BLaER1 (cell line): ENCODE data around the gene SLC22A9.
A peak's percentile ranks its signal among the peaks of the same experiment; 100 is the strongest.
"Not testable (repeated sequence)": the region's sequence is repeated elsewhere in the genome, so short reads cannot be mapped to it uniquely, and the experiment has no call there.

ENCODE experiments used
- H3K27ac ChIP-seq: shearing (Covaris generic); formaldehyde crosslinking; 2 replicates; pipeline ENCODE4 v1.8.1; 2022
- H3K27me3 ChIP-seq: shearing (Covaris generic); formaldehyde crosslinking; 2 replicates; pipeline ENCODE4 v1.8.1; 2022
- H3K36me3 ChIP-seq: shearing (Covaris generic); formaldehyde crosslinking; 2 replicates; pipeline ENCODE4 v1.8.1; 2022
- H3K4me1 ChIP-seq: shearing (Covaris generic); formaldehyde crosslinking; 2 replicates; pipeline ENCODE4 v1.8.1; 2022
- H3K4me2 ChIP-seq: shearing (Covaris generic); formaldehyde crosslinking; 2 replicates; pipeline ENCODE4 v1.8.1; 2022
- H3K4me3 ChIP-seq: shearing (Covaris generic); formaldehyde crosslinking; 2 replicates; pipeline ENCODE4 v1.8.1; 2022
- H3K9ac ChIP-seq: shearing (Covaris generic); formaldehyde crosslinking; 2 replicates; pipeline ENCODE4 v1.8.1; 2022
- H3K9me3 ChIP-seq: shearing (Covaris generic); formaldehyde crosslinking; 2 replicates; pipeline ENCODE4 v1.8.1; 2022
- H4K20me1 ChIP-seq: shearing (Covaris generic); formaldehyde crosslinking; 2 replicates; pipeline ENCODE4 v1.8.1; 2022
- Cebpa-rat ChIP-seq: shearing (Covaris generic); IDR thresholded peaks from 2 replicates; pipeline ENCODE4 v1.8.1; 2022

The SLC22A9 gene

DNA sequence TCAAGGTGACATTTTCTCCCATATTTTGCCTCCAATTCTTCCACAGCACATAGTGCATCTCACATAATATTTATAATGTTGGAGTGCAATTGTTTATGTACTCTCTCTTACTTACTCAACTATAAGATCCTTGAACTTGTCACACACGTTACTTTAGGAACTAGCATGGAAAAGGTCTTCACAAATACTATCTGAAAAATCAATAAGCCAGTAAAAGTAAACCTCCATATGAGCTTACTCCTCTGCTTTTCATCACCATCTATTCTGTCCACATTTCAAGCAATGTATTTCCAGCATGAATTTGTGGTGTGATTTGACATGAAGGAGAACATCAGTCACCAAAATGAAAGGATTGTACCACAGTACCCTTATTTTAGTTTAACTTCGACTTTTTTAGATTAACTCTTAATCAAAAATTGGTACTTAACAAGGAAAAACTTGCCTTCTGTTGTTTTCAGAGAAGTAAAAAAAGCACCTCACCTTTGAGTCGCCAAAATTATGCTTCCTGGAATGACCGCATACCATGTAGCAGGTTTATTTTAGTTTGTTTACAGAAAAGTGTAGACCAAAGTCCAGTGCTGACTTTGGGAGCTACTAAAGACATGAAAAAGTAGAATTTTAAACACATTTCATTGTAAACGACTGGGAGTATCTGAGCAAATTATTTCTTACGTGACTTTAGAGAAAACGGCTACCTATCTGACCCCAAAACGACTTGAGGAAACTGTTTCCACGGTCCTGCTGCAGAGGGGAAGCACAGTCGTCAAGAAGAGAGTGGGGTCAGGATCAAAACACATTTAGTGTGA lies at the start of gene SLC22A9:
SLC22A9 (plus strand) TSS at position 621 of the 806 bp plus-strand sequence. CDS start 272 bp downstream, outside the sequence.
- Histone ChIP-seq H3K27me3 (no peaks in the 10 kb centered on the region), H3K27ac (no peak within 1 kb of the TSS), H3K9me3 (no peaks in the 10 kb centered on the region), H3K36me3 (no peaks in the 10 kb centered on the region), H3K9ac (no peak within 1 kb of the TSS), H4K20me1 (no peaks in the 10 kb centered on the region), H3K4me2 (no peak within 1 kb of the TSS), H3K4me1 (no peaks in the 10 kb centered on the region), H3K4me3 (no peak within 1 kb of the TSS)
- TF ChIP-seq Cebpa-rat, result no peak

- H3K4me3 ChIP-seq, result no peak overlapping the region
- peaks cover 13% of the 10 kb centered on the region for H3K9me3 ChIP-seq
- TF ChIP-seq Cebpa-rat, result no peak
- H3K36me3 ChIP-seq, result no peaks in the 10 kb centered on the region
- no peaks in the 10 kb centered on the region for H4K20me1 ChIP-seq
- no peak overlapping the region for H3K4me2 ChIP-seq
- no peak overlapping the region for H3K27ac ChIP-seq
- no peak overlapping the region for H3K9ac ChIP-seq
- no peaks in the 10 kb centered on the region for H3K4me1 ChIP-seq
- H3K27me3 ChIP-seq, result no peaks in the 10 kb centered on the region
These were observed 47.9 kb upstream of the SLC22A9 start for GRCh38 chr11:63321723-63322122.

GRCh38 chr11:63335089-63335488 lies 34.5 kb upstream of the SLC22A9 start:
- H3K27me3 ChIP-seq, H4K20me1 ChIP-seq, H3K36me3 ChIP-seq, H3K4me3 ChIP-seq, H3K4me1 ChIP-seq, H3K4me2 ChIP-seq, H3K27ac ChIP-seq, H3K9ac ChIP-seq, H3K9me3 ChIP-seq: not testable (repeated sequence)

DNA sequence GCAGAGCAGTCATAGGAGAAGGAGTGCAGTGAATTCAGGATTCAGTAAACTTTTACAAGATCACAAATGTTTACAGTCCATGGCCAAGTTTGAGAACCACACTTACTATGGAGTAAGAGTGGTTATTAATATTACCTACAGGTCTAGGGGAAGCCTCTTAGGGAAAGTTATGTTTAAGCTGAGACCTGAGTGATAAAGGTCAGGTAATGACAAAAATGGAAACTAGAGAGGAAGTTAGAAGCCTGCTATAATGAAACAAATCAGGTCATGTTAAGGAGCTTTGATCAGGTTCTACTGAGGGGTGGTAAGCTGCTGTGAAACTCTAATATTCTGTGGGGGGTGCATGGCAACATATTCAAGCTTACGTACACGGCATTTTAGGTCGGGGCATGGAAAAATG lies 32.5 kb upstream of the SLC22A9 start:
- Histone ChIP-seq H3K4me3 (no peak overlapping the region), H3K4me1 (no peaks in the 10 kb centered on the region), H3K27ac (no peak overlapping the region), H4K20me1 (no peaks in the 10 kb centered on the region), H3K9ac (no peak overlapping the region), H3K36me3 (no peaks in the 10 kb centered on the region), H3K27me3 (no peaks in the 10 kb centered on the region), H3K9me3 (peaks cover 9% of the 10 kb centered on the region), H3K4me2 (no peak overlapping the region)
- TF ChIP-seq Cebpa-rat, result no peak

DNA sequence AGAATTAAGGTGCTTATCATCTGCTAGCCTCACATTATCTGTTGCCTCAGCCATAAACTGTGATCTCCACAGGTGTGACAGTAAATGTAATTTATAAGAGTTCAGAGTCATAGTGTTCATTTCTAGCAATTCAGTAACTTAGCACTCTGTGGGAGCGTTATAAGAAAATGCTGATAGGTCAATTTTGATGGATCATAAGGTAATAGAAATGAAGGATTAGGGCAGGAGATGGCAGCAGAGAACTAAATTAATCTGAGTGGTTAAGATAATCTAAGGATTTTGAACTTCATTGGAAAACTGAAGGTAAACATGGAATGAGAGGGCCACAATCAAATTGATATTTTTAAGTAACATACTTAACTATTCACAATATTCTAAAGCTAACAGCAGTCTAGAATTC lies 26.5 kb upstream of the SLC22A9 start:
- Histone ChIP-seq H3K4me1 (no peaks in the 10 kb centered on the region), H3K4me2 (no peak overlapping the region), H3K27ac (no peak overlapping the region), H3K9ac (no peak overlapping the region), H4K20me1 (no peaks in the 10 kb centered on the region), H3K36me3 (no peaks in the 10 kb centered on the region), H3K9me3 (no peaks in the 10 kb centered on the region), H3K4me3 (no peak overlapping the region), H3K27me3 (no peaks in the 10 kb centered on the region)
- TF ChIP-seq Cebpa-rat, result no peak

GRCh38 chr11:63352144-63352543 lies 17.4 kb upstream of the SLC22A9 start:
- Histone ChIP-seq H3K27ac (no peak overlapping the region), H3K9me3 (0 out of 2 replicates have a peak, but pooled peaks cover 3% of the 10 kb centered on the region), H3K4me1 (no peaks in the 10 kb centered on the region), H3K27me3 (no peaks in the 10 kb centered on the region), H3K4me3 (no peak overlapping the region), H3K36me3 (no peaks in the 10 kb centered on the region), H4K20me1 (no peaks in the 10 kb centered on the region), H3K9ac (no peak overlapping the region), H3K4me2 (no peak overlapping the region)
- no peak for TF ChIP-seq Cebpa-rat

- no peak overlapping the region for H3K9ac ChIP-seq
- H3K4me1 ChIP-seq, result no peaks in the 10 kb centered on the region
- H3K4me2 ChIP-seq, result no peak overlapping the region
- H4K20me1 ChIP-seq, result no peaks in the 10 kb centered on the region
- TF ChIP-seq Cebpa-rat, result no peak
- no peaks in the 10 kb centered on the region for H3K36me3 ChIP-seq
- no peaks in the 10 kb centered on the region for H3K27me3 ChIP-seq
- no peak overlapping the region for H3K4me3 ChIP-seq
- peaks cover 7% of the 10 kb centered on the region for H3K9me3 ChIP-seq
- H3K27ac ChIP-seq, result no peak overlapping the region
These were observed 7.3 kb upstream of the SLC22A9 start for GRCh38 chr11:63362196-63362793.

DNA sequence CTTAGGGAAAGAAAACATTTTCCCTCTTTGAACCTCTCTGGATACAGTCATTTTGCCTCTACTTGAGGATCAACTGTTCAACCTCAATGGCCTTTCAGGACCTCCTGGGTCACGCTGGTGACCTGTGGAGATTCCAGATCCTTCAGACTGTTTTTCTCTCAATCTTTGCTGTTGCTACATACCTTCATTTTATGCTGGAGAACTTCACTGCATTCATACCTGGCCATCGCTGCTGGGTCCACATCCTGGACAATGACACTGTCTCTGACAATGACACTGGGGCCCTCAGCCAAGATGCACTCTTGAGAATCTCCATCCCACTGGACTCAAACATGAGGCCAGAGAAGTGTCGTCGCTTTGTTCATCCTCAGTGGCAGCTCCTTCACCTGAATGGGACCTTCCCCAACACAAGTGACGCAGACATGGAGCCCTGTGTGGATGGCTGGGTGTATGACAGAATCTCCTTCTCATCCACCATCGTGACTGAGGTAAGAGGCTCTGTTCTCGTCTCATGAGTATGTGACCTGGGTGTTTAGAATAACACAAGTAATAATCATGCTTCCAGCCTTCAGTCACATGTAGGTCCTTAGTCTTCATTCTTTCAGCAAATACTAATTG lies 495 bp downstream of the SLC22A9 start:
- no peak for TF ChIP-seq Cebpa-rat
- Histone ChIP-seq H3K4me2 (no peak overlapping the region), H3K9me3 (no peaks in the 10 kb centered on the region), H3K36me3 (no peaks in the 10 kb centered on the region), H3K4me3 (no peak overlapping the region), H3K27me3 (no peaks in the 10 kb centered on the region), H3K4me1 (peaks cover 2% of the 10 kb centered on the region), H4K20me1 (no peaks in the 10 kb centered on the region), H3K27ac (no peak overlapping the region), H3K9ac (no peak overlapping the region)

DNA sequence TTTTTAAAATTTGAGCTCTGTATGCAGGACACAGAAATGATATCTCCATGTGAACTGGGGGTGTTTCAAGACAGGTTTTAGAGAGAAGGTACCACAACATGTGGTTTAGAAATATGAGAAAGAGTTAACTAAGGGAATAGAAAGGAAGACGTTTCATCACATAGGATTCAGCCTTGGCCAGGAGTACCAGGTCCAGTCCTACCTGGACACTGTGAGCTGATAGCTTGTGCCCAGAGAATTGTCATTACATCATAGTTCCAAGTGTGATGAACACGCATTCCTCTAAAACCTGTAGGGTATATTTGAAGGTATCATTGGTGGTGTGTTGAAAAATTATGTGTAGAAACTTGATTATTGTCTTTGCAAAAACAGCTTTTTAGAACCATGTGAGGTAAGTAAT lies 1.8 kb downstream of the SLC22A9 start:
- H3K4me2 ChIP-seq, result no peak overlapping the region
- H3K4me1 ChIP-seq, result peaks cover 12% of the 10 kb centered on the region
- H3K27ac ChIP-seq, result no peak overlapping the region
- no peaks in the 10 kb centered on the region for H3K27me3 ChIP-seq
- H4K20me1 ChIP-seq, result no peaks in the 10 kb centered on the region
- no peak overlapping the region for H3K9ac ChIP-seq
- H3K9me3 ChIP-seq, result no peaks in the 10 kb centered on the region
- no peak overlapping the region for H3K4me3 ChIP-seq
- no peak for TF ChIP-seq Cebpa-rat
- no peaks in the 10 kb centered on the region for H3K36me3 ChIP-seq

DNA sequence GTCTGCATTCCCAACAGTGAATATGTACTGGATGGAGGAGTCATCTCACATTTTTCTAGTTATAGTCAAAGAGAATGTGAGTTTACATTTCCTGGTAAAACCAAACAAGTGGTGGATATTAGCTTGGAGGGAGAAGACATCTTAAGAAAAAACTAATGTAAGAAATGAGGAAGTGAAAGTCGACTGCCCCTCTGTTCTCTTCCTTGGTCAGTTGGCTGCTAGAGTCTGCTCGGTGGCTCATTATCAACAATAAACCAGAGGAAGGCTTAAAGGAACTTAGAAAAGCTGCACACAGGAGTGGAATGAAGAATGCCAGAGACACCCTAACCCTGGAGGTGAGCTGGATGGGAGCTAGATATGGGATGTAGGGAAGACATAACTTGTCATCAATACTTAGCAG lies 5.8 kb downstream of the SLC22A9 start:
- no peaks in the 10 kb centered on the region for H3K27me3 ChIP-seq
- H3K4me3 ChIP-seq, result no peak overlapping the region
- no peak overlapping the region for H3K9ac ChIP-seq
- peak overlapping the region; percentile 42; the same call in 1 of the 2 replicates for H3K4me2 ChIP-seq
- no peaks in the 10 kb centered on the region for H3K36me3 ChIP-seq
- H3K27ac ChIP-seq, result no peak overlapping the region
- H3K4me1 ChIP-seq, result peaks cover 12% of the 10 kb centered on the region
- no peak for TF ChIP-seq Cebpa-rat
- H4K20me1 ChIP-seq, result no peaks in the 10 kb centered on the region
- H3K9me3 ChIP-seq, result no peaks in the 10 kb centered on the region
